SK-N-SH (cell line): ENCODE results near the gene MS4A10.

ENCODE experiments used
- CTCF ChIP-seq: fragments of 200-600 bp; sonication (generic); IDR thresholded peaks from 2 replicates; pipeline ENCODE4 v1.6.1; 2017; ENCODE audit warnings: antibody characterized with exemption, mild to moderate bottlenecking, moderate library complexity
- EP300 ChIP-seq, 2 experiments: IDR thresholded peaks; 2 replicates each; pipeline versions ENCODE4 v1.4.0 to v1.6.1; 2012; ENCODE audit warnings: borderline replicate concordance in 1 of 2, low read depth in 1 of 2, low read length in 1 of 2
- EZH2phosphoT487 ChIP-seq: fragments of 200-600 bp; sonication (generic); IDR thresholded peaks from 2 replicates; pipeline ENCODE4 v1.6.1; 2017; ENCODE audit warnings: low read depth, mixed run types, mild to moderate bottlenecking, antibody characterized with exemption, moderate library complexity, borderline replicate concordance
- IRF3 ChIP-seq: fragments of 150-350 bp; IDR thresholded peaks from 2 replicates; pipeline ENCODE4 v1.6.1; 2016; ENCODE audit warnings: mild to moderate bottlenecking, low read depth, low read length
- JUND ChIP-seq: IDR thresholded peaks from 2 replicates; pipeline ENCODE4 v1.4.0; 2012
- NFIC ChIP-seq: IDR thresholded peaks from 2 replicates; pipeline ENCODE4 v1.4.0; 2012; ENCODE audit warnings: borderline replicate concordance
- NRF1 ChIP-seq: IDR thresholded peaks from 2 replicates; pipeline ENCODE4 v1.6.1; 2012; ENCODE audit warnings: low read depth, mild to moderate bottlenecking, low read length
- RAD21 ChIP-seq: IDR thresholded peaks from 2 replicates; pipeline ENCODE4 v1.6.1; 2012; ENCODE audit warnings: mild to moderate bottlenecking, low read length
- RFX5 ChIP-seq: IDR thresholded peaks from 2 replicates; pipeline ENCODE4 v1.6.1; 2012; ENCODE audit warnings: mild to moderate bottlenecking, improper control_type of control experiment, low read length
- SIN3A ChIP-seq: IDR thresholded peaks from 2 replicates; pipeline ENCODE4 v1.6.1; 2012; ENCODE audit warnings: low read depth, mild to moderate bottlenecking, low read length, moderate library complexity, borderline replicate concordance
- TAF1 ChIP-seq: IDR thresholded peaks from 2 replicates; pipeline ENCODE4 v1.6.1; 2012; ENCODE audit warnings: low read depth, mild to moderate bottlenecking, low read length, moderate library complexity, borderline replicate concordance
- YY1 ChIP-seq: IDR thresholded peaks from 2 replicates; pipeline ENCODE4 v1.4.0; 2012; ENCODE audit warnings: low read depth, mild to moderate bottlenecking
- TF ChIP-seq, protein P1 (sequence below): IDR thresholded peaks from 2 replicates; pipeline ENCODE4 v1.6.1; 2012; ENCODE audit warnings: mild to moderate bottlenecking, low read depth, low read length, moderate library complexity
- TF ChIP-seq, protein P2 (sequence below): IDR thresholded peaks from 2 replicates; pipeline ENCODE4 v1.4.0; 2012; ENCODE audit warnings: low read depth

- TF ChIP-seq CTCF, result no peak
- TF ChIP-seq JUND, result no peak
- TF ChIP-seq, protein P1, sequence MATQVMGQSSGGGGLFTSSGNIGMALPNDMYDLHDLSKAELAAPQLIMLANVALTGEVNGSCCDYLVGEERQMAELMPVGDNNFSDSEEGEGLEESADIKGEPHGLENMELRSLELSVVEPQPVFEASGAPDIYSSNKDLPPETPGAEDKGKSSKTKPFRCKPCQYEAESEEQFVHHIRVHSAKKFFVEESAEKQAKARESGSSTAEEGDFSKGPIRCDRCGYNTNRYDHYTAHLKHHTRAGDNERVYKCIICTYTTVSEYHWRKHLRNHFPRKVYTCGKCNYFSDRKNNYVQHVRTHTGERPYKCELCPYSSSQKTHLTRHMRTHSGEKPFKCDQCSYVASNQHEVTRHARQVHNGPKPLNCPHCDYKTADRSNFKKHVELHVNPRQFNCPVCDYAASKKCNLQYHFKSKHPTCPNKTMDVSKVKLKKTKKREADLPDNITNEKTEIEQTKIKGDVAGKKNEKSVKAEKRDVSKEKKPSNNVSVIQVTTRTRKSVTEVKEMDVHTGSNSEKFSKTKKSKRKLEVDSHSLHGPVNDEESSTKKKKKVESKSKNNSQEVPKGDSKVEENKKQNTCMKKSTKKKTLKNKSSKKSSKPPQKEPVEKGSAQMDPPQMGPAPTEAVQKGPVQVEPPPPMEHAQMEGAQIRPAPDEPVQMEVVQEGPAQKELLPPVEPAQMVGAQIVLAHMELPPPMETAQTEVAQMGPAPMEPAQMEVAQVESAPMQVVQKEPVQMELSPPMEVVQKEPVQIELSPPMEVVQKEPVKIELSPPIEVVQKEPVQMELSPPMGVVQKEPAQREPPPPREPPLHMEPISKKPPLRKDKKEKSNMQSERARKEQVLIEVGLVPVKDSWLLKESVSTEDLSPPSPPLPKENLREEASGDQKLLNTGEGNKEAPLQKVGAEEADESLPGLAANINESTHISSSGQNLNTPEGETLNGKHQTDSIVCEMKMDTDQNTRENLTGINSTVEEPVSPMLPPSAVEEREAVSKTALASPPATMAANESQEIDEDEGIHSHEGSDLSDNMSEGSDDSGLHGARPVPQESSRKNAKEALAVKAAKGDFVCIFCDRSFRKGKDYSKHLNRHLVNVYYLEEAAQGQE, result no peak
- TF ChIP-seq, protein P2, sequence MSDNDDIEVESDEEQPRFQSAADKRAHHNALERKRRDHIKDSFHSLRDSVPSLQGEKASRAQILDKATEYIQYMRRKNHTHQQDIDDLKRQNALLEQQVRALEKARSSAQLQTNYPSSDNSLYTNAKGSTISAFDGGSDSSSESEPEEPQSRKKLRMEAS, result no peak
- no peak for TF ChIP-seq EP300 (IDR thresholded peaks at IDR 0.05; ENCODE audit: borderline replicate concordance in 1 of 2, low read depth in 1 of 2, low read length in 1 of 2)
- no peak for TF ChIP-seq NRF1
- no peak for TF ChIP-seq YY1
- no peak for TF ChIP-seq NFIC
- no peak for TF ChIP-seq SIN3A
- no peak for TF ChIP-seq RAD21
- no peak for TF ChIP-seq RFX5
- TF ChIP-seq TAF1, result no peak
- TF ChIP-seq EZH2phosphoT487, result no peak
- no peak for TF ChIP-seq IRF3
Observed at GRCh38 chr11:60810151-60810550, 25.0 kb downstream of the MS4A10 start.
